Parathyroid adenoma (tissue), 2 donors: ENCODE results near the gene DBF4.

ENCODE experiments used
- H2AFZ ChIP-seq: fragments of 300-600 bp; sonication (generic); one replicate; pipeline ENCODE4 v1.7.0; 2017; ENCODE audit warnings: antibody characterized with exemption, mild to moderate bottlenecking
- H3K27ac ChIP-seq: fragments of 300-600 bp; sonication (generic); one replicate; pipeline ENCODE4 v1.7.0; 2017
- H3K27me3 ChIP-seq: fragments of 300-600 bp; sonication (generic); one replicate; pipeline ENCODE4 v1.7.0; 2017; ENCODE audit warnings: low read length; ENCODE audit not compliant: control insufficient read depth, insufficient read depth
- H3K36me3 ChIP-seq: fragments of 300-600 bp; sonication (generic); one replicate; pipeline ENCODE4 v1.7.0; 2017; ENCODE audit warnings: low read length; ENCODE audit not compliant: control insufficient read depth, insufficient read depth
- H3K4me1 ChIP-seq: fragments of 300-600 bp; sonication (generic); one replicate; pipeline ENCODE4 v1.7.0; 2017; ENCODE audit warnings: control low read depth
- H3K4me2 ChIP-seq: fragments of 300-600 bp; sonication (generic); one replicate; pipeline ENCODE4 v1.7.0; 2017; ENCODE audit warnings: low read length
- H3K4me3 ChIP-seq: fragments of 300-600 bp; sonication (generic); one replicate; pipeline ENCODE4 v1.7.0; 2017; ENCODE audit warnings: low read depth, low read length
- H3K79me2 ChIP-seq: fragments of 300-600 bp; sonication (generic); one replicate; pipeline ENCODE4 v1.7.0; 2017; ENCODE audit warnings: control low read depth
- H3K9ac ChIP-seq: fragments of 300-600 bp; sonication (generic); one replicate; pipeline ENCODE4 v1.7.0; 2017; ENCODE audit warnings: mild to moderate bottlenecking
- H3K9me3 ChIP-seq: fragments of 300-600 bp; sonication (generic); one replicate; pipeline ENCODE4 v1.7.0; 2017; ENCODE audit warnings: low read length; ENCODE audit not compliant: control insufficient read depth
- CTCF ChIP-seq: fragments of 300-600 bp; sonication (generic); IDR thresholded peaks from one replicate; pipeline ENCODE4 v1.7.0; 2017; ENCODE audit warnings: antibody characterized with exemption, mild to moderate bottlenecking
- donor health status: primary hyperparathyroidism.

The DBF4 gene

GRCh38 chr7:87926581-87927461, 50.5 kb downstream of the DBF4 start:
- Histone ChIP-seq H3K36me3 (no peaks in the 10 kb centered on the region), H3K27ac (no peak overlapping the region), H2AFZ (no peak overlapping the region), H3K9ac (no peak overlapping the region), H3K79me2 (no peaks in the 10 kb centered on the region), H3K4me2 (no peak overlapping the region), H3K27me3 (no peaks in the 10 kb centered on the region), H3K4me3 (no peak overlapping the region), H3K9me3 (no peaks in the 10 kb centered on the region), H3K4me1 (no peaks in the 10 kb centered on the region)
- TF ChIP-seq CTCF = no peak

- H3K27ac ChIP-seq = no peak overlapping the region
- H3K4me1 ChIP-seq = peaks cover 3% of the 10 kb centered on the region
- no peaks in the 10 kb centered on the region for H3K27me3 ChIP-seq
- peak overlapping the region; percentile 62 for H3K4me2 ChIP-seq
- TF ChIP-seq CTCF = no peak
- H3K36me3 ChIP-seq = no peaks in the 10 kb centered on the region
- peak overlapping the region; percentile 72 for H2AFZ ChIP-seq
- H3K9me3 ChIP-seq = no peaks in the 10 kb centered on the region
- no peak overlapping the region for H3K9ac ChIP-seq
- peak overlapping the region; percentile 52 for H3K4me3 ChIP-seq
- H3K79me2 ChIP-seq = no peaks in the 10 kb centered on the region
Observed at GRCh38 chr7:87933605-87933952, 57.3 kb downstream of the DBF4 start.

- peak within 1 kb of the TSS; percentile 72 for H2AFZ ChIP-seq
- H3K4me1 ChIP-seq = peaks cover 3% of the 10 kb centered on the region
- no peaks in the 10 kb centered on the region for H3K79me2 ChIP-seq
- H3K27me3 ChIP-seq = no peaks in the 10 kb centered on the region
- H3K4me3 ChIP-seq = peak within 1 kb of the TSS; percentile 52
- H3K27ac ChIP-seq = peak within 1 kb of the TSS; percentile 37
- H3K9me3 ChIP-seq = no peaks in the 10 kb centered on the region
- no peaks in the 10 kb centered on the region for H3K36me3 ChIP-seq
- H3K9ac ChIP-seq = no peak within 1 kb of the TSS
- H3K4me2 ChIP-seq = peak within 1 kb of the TSS; percentile 62
- TF ChIP-seq CTCF = peak; percentile 9
Observed at GRCh38 chr7:87933953-87934698, 57.8 kb downstream of the DBF4 start, which contains the start of gene ADAM22. ADAM22 (plus strand) TSS chr7:87934251; CDS start chr7:87934466, 215 bp downstream.

- Histone ChIP-seq H3K27ac (no peak overlapping the region), H3K4me2 (peak overlapping the region; percentile 62), H3K9ac (no peak overlapping the region), H3K4me1 (peaks cover 3% of the 10 kb centered on the region), H3K27me3 (no peaks in the 10 kb centered on the region), H3K9me3 (no peaks in the 10 kb centered on the region), H3K36me3 (no peaks in the 10 kb centered on the region), H2AFZ (peak overlapping the region; percentile 72), H3K79me2 (no peaks in the 10 kb centered on the region), H3K4me3 (peak overlapping the region; percentile 52)
- TF ChIP-seq CTCF = no peak
Observed at GRCh38 chr7:87934699-87935383, 58.5 kb downstream of the DBF4 start.
